Measurements from ENCODE around the gene TIMM29.
A peak's percentile ranks its signal among the peaks of the same experiment; 100 is the strongest.
"Not testable (repeated sequence)": the region's sequence is repeated elsewhere in the genome, so short reads cannot be mapped to it uniquely, and the experiment has no call there.

Gene TIMM29

GRCh38 chr19:10946958-10947657, 18.5 kb downstream of the TIMM29 start:
- no peak for DNase-seq

DNA sequence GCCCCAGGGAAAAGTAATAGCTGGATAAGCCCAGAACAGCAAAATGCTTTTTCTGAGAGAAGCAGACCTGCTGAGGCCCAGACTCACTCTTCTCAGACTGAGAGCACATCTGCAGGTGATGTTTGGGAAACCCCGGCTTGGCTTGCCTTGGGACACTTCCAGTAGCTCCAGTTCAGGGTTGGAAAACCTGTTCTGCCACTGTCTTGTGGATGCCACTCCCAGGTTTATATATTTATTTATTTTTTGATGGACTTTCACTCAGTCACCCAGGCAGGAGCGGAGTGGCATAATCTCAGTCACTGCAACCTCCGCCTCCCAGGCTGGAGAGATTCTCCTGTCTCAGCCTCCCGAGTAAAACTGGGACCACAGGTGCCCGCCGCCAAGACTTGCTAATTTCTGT, 24.2 kb downstream of the TIMM29 start:
- peak; percentile 66 for DNase-seq

DNA sequence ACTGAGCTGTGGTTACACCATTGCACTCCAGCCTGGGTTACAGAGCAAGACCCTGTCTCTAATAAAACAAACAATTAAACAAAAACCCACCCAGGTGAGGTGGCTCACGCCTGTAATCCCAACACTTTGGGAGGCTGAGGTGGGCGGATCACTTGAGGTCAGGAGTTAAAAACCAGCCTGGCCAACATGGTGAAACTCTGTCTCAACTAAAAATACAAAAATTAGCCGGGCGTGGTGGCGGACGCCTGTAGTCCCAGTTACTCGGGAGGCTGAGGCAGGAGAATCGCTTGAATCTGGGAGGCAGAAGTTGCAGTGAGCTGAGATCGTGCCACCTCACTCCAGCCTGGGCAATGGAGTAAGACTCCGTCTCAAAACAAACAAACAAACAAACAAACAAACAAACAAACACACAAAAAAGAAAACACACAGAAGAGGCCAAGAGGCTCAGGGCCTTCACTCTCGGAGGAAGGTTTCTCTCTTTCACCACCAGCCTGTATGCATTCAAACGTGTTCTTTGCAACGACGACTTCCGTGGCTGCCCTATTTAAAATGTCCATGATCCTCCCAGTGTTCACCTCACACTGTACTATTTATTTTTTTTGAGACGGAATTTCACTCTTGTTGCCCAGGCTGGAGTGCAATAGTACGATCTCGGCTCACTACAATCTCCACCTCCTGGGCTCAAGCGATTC, 30.8 kb downstream of the TIMM29 start:
- not testable (repeated sequence) for DNase-seq

DNA sequence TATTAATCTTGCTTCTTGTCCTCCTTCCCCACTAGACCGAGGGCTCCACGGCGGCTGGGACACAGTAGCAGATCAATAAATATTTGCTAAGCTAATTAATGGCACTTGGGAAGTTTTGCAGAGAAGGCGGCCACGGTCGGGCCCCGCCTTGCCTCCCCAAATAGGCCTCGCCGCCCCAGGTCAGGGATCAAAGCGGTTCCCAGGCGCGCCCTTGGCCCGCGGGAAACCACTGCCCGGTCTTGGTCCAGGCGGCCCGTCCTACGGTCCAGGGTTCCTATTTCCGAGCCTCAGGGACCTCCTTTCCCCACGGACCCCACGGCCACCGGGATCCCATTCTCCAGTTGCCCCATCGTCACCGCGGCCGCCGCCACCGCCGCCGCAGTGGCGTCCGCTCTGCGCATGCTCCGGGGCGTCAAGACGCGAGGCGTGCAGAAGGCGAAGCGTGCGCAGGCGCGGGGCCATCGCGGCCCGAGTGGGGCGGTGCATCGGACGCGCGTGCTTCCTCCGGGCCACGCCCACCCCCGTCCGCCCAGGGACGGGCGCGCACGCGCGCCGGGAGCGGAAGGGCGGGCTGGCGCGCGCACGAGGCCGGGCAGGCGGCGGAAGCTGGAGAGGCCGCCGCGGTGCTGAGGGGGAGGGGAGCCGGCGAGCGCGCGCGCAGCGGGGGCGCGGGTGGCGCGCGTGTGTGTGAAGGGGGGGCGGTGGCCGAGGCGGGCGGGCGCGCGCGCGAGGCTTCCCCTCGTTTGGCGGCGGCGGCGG, 31.9 kb downstream of the TIMM29 start, which contains the start of gene SMARCA4:
Gene SMARCA4 (plus strand): TSS at position 717 of the 759 bp plus-strand sequence. CDS start 23,122 bp downstream, outside the sequence.
- peak; percentile 89 for DNase-seq

DNA sequence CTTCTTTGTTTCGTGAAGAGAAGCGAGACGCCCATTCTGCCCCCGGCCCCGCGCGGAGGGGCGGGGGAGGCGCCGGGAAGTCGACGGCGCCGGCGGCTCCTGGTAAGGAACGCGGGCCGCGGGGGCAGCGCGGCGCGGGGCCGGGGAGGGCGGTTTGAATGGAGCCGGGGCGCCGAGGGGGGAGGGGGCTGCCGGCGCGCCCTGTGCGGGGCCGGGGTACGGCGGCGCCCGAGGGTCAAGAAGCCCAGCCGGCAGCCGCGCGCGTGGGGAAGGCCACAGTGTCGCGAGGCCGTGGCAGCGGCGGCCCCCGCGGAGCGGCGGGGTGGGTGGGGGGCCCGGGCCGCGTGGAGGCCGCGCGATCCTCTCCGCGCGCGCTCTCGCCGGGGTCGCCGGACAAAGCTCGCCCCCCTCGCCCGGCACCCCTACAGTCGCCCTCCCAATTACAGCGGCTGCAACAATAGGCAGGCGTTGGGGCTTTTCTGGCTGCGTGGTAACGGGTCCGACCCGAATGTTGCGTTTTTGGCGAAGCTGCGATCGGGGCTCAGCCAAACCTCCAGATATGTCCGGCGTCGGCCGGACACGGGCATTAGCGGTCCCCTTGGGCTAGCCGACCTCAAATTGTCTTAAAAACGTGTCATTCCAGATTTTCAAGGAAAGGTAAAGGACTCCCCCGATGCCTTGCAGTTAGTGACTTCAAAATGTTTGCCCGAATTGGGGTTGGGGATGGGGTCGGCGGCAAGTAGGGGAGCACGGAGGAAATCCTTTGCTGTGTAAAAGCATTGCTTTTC, 32.7 kb downstream of the TIMM29 start:
- DNase-seq, result no peak

DNA sequence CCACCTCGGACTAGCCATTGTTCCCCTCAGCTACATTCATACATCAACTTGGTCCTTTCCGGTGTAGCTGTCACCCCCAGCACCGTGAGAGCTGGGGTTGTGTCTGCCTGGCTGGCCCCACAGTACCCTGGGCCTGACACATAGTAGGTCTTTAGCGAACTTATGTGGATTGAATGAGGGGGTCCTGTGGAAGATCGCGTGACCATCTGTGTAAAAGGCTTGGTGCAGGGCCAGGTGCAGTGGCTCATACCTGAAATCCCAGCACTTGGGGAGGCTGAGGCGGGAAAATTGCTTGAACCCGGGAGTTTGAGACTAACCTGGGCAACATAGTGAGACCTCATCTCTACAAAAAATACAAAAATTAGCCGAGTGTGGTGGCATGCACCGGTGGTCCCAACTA, 34.3 kb downstream of the TIMM29 start:
- DNase-seq, result no peak

- no peak for DNase-seq
Observed at GRCh38 chr19:10963865-10964264, 35.3 kb downstream of the TIMM29 start.

- DNase-seq, result no peak
Observed at GRCh38 chr19:10964903-10965302, 36.3 kb downstream of the TIMM29 start.

GRCh38 chr19:10965398-10965797, 36.8 kb downstream of the TIMM29 start:
- DNase-seq, result no peak

DNA sequence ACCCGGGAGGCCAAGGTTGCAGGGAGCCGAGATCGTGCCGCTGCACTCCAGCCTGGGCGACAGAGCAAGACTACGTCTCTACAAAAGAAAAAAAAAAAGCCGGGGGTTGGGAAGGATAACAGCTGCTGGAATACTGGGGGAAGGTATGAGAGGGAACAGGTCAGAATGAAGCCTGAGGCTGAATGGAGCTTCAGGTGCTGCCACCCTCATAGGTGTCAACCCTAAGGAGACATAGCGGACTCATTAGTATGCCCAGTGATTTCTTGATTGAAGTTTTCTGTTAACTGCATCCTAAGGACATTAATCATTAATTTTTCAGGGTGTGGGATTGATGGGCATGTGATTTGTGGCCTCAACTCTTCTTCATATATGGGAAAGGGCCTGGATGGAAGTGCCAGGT, 38.2 kb downstream of the TIMM29 start:
- no peak for DNase-seq

- DNase-seq, result no peak
Observed at GRCh38 chr19:10968527-10969135, 40.0 kb downstream of the TIMM29 start.

DNA sequence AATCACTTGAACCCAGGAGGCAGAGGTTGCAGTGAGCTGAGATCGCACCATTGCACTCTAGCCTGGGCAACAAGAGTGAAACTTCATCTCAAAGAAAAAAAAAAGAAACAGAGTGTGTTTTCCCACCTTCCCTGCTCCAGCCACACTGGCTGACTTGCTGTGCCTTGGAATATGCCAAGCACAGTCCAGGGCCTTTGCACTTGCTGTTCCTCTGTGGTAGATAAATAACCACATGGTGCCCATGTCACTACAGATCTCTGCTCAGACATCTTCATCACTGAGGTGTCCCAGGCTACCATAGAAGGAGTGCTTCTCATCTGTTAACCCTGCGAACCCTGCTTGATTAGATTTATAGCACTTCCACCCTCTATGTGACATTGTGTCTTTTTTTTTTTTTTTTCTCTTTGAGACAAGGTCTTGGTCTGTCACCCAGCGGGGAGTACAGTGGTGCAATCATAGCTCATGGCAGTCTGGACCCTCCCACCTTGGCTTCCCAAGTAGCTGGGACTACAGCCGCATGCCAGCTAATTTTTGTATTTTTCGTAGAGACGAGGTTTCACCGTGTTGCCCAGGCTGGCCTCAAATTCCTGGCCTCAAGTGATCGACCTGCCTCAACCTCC, 42.6 kb downstream of the TIMM29 start:
- DNase-seq, result no peak

GRCh38 chr19:10975374-10976130, 46.9 kb downstream of the TIMM29 start:
- no peak for DNase-seq

DNA sequence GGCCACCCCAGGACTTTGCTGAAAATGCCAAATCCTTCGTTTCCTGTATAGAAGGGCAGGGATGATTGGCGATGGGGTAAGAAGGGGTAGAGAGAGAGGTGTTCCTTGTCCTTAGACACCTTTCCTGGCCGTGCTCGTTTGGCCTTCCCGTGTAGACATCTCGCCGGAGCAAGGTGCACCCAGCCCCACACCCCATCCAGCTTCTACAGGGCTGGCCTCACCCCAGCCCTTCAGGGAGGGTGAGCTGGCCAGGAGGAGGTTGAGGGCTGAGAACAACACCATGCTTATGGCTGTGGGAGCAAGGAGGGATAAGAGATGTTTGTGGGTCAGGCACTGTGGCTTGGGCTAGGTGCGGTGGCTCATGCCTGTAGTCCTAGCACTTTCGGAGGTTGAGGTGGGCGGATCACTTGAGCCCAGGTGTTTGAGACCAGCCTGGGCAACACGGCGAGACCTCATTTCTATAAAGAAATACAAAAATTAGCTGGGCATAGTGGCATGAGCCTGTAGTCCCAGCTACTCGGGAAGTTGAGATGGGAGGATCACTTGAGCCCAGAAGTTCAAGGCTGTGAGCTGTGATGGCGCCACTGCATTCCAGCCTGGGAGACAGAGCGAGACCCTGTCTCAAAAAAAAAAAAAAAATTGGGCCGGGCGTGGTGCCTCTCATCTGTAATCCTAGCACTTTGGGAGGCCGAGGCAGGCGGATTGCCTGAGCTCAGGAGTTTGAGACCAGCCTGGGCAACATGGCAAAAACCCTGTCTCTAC, 47.7 kb downstream of the TIMM29 start:
- DNase-seq, result no peak

DNA sequence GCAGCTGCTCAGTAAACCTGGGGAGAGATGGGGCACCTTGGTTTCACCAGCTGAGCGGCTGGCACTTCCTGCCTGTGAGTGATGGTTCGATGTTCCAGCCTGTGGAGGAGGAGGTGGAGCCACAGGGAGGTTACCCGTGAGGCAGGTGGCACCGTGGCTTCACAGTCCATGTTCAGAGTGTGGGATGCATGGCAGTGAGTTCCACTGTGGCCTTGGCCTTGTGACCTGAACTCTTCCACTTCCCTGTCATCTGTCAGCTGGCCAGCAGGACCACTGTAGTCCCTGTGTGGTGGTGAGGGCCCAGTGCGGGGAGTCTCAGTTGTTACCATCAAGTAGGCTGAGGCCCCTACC, 49.1 kb downstream of the TIMM29 start:
- DNase-seq, result no peak

Data from DMS153 (cell line).